B cell (primary cell): ENCODE data around the gene HIF3A. TPM values are rescaled to one million over a fixed set of nuclear protein-coding genes. Genes with fewer than 3 reads are reported as not detected.
A peak's percentile ranks its signal among the peaks of the same experiment; 100 is the strongest.
"Not testable (repeated sequence)": the region's sequence is repeated elsewhere in the genome, so short reads cannot be mapped to it uniquely, and the experiment has no call there.

ENCODE experiments used
- ATAC-seq: fragments of 200-7000 bp; cut with Tn5 transposase; one replicate; pipeline ENCODE4 v1.10.0; 2021; ENCODE audit warnings: low read depth, mild to moderate bottlenecking, moderate number of reproducible peaks, moderate library complexity
- CTCF ChIA-PET: fragments of 350-600 bp; sonication (Branson Sonifier 250); formaldehyde crosslinking; loops from one replicate; lab custom pipeline; 2021; ENCODE audit warnings: antibody characterized with exemption, inconsistent platforms; lab: Charles Lee
- POLR2A ChIA-PET: fragments of 350-600 bp; sonication (Branson Sonifier 250); formaldehyde crosslinking; loops from one replicate; lab custom pipeline; 2021; ENCODE audit warnings: antibody characterized with exemption; lab: Charles Lee
- DNase-seq: peaks from one replicate; pipeline ENCODE4 v3.0.0; 2013
- H2AFZ ChIP-seq: 2 replicates; pipeline ENCODE4 v1.6.1; 2012; ENCODE audit warnings: mild to moderate bottlenecking, low read depth, low read length; ENCODE audit not compliant: insufficient read depth, poor library complexity, severe bottlenecking
- H3K27ac ChIP-seq, 2 donors: 1 replicate in 1 of 2; 2 replicates in 1 of 2; pipeline ENCODE4 v1.5.1; 2012 to 2013; ENCODE audit warnings: low read length in 2 of 2, mild to moderate bottlenecking in 2 of 2, moderate library complexity in 1 of 2
- H3K27me3 ChIP-seq, 4 experiments: fragments of 200-600 bp in 1 of 4; sonication (generic) in 1 of 4; replicated peaks in 1 of 4; 1 replicate in 2 of 4; 2 replicates in 2 of 4; pipeline versions ENCODE4 v1.6.1 to v1.7.0; 2013 to 2016; ENCODE audit warnings: low read length in 3 of 4, mild to moderate bottlenecking in 2 of 4, mixed read lengths in 1 of 4, moderate library complexity in 1 of 4; ENCODE audit not compliant: insufficient read depth in 4 of 4, control insufficient read depth in 3 of 4; ENCODE audit errors: control extremely low read depth in 1 of 4
- H3K36me3 ChIP-seq, 2 experiments: replicated peaks in 1 of 2; 1 replicate in 1 of 2; 2 replicates in 1 of 2; pipeline versions ENCODE4 v1.6.1 to v1.7.1; 2013; ENCODE audit warnings: low read length in 1 of 2; ENCODE audit not compliant: insufficient read depth in 2 of 2, control insufficient read depth in 1 of 2; ENCODE audit errors: control extremely low read depth in 1 of 2, extremely low read depth in 1 of 2
- H3K4me1 ChIP-seq, 2 donors: fragments of 200-600 bp in 1 of 2; sonication (generic) in 1 of 2; 1 replicate in 1 of 2; 2 replicates in 1 of 2; pipeline versions ENCODE4 v1.5.1 to v1.6.1; 2013 to 2017; ENCODE audit warnings: low read length in 2 of 2; ENCODE audit not compliant: control insufficient read depth in 2 of 2, insufficient read depth in 2 of 2
- H3K4me2 ChIP-seq: replicated peaks from 2 replicates; pipeline ENCODE3; 2012; ENCODE audit warnings: mild to moderate bottlenecking, low read depth, low read length; ENCODE audit not compliant: poor library complexity, severe bottlenecking
- H3K4me3 ChIP-seq, 5 experiments: fragments of 200-600 bp in 1 of 5; sonication (generic) in 1 of 5; 1 replicate in 3 of 5; 2 replicates in 2 of 5; pipeline versions ENCODE4 v1.5.1 to v1.7.0; 2011 to 2016; ENCODE audit warnings: low read length in 4 of 5, mild to moderate bottlenecking in 4 of 5, low read depth in 2 of 5, control low read depth in 1 of 5, moderate library complexity in 1 of 5; ENCODE audit not compliant: insufficient read depth in 1 of 5; ENCODE audit errors: control extremely low read depth in 1 of 5, extremely low read depth in 1 of 5
- H3K79me2 ChIP-seq: fragments of 200-600 bp; sonication (generic); one replicate; pipeline ENCODE4 v1.6.0; 2016; ENCODE audit warnings: low read length; ENCODE audit not compliant: control insufficient read depth, insufficient read depth
- H3K9ac ChIP-seq: fragments of 200-600 bp; sonication (generic); 2 replicates; pipeline ENCODE4 v1.6.1; 2017; ENCODE audit warnings: mild to moderate bottlenecking, low read length, moderate library complexity
- H3K9me3 ChIP-seq, 3 donors: one replicate each; pipeline versions ENCODE4 v1.6.1 to v1.7.1; 2013; ENCODE audit warnings: low read length in 2 of 3; ENCODE audit not compliant: control insufficient read depth in 2 of 3, insufficient read depth in 1 of 3; ENCODE audit errors: control extremely low read depth in 1 of 3
- H4K20me1 ChIP-seq: 2 replicates; pipeline ENCODE4 v1.6.0; 2012; ENCODE audit warnings: mild to moderate bottlenecking, low read length; ENCODE audit not compliant: insufficient read depth, control insufficient read depth, poor library complexity, severe bottlenecking
- H3K27ac Mint-ChIP-seq: one replicate; pipeline ENCODE4 v1.8.0; 2021; ENCODE audit warnings: mixed read lengths
- H3K27me3 Mint-ChIP-seq: one replicate; pipeline ENCODE4 v1.8.0; 2021; ENCODE audit warnings: mixed read lengths
- H3K4me1 Mint-ChIP-seq: one replicate; pipeline ENCODE4 v1.8.0; 2021; ENCODE audit warnings: mixed read lengths
- H3K4me3 Mint-ChIP-seq: one replicate; pipeline ENCODE4 v1.8.0; 2021; ENCODE audit warnings: mixed read lengths
- H3K9me3 Mint-ChIP-seq: one replicate; pipeline ENCODE4 v1.8.0; 2022; ENCODE audit warnings: mixed read lengths; ENCODE audit not compliant: insufficient read depth
- EZH2 ChIP-seq: IDR thresholded peaks from 2 replicates; pipeline ENCODE4 v1.6.1; 2012; ENCODE audit warnings: borderline replicate concordance, low read depth, mild to moderate bottlenecking, moderate library complexity, low read length; ENCODE audit not compliant: insufficient read depth, poor library complexity, severe bottlenecking
- WGBS: methylation state at CpG from one replicate; pipeline ENCODE4 v1.1.5; 2013; ENCODE audit warnings: missing lambda C conversion rate; ENCODE audit not compliant: insufficient coverage; 5-methylcytosine and 5-hydroxymethylcytosine counted together
- intact Hi-C: fragments of 100-400 bp; cut with micrococcal nuclease; formaldehyde crosslinking; loops from one replicate; pipeline ENCODE4 v1.10.0; 2022
- polyA plus RNA-seq: library from polyadenylated mRNA; depleted of rRNA; stranded (reverse); fragments of >200 nt; gene quantifications from 2 replicates; pipeline ENCODE4 v1.2.3, GENCODE V29; 2012
- total RNA-seq, 2 donors: library from RNA; stranded (reverse); fragments of 120-200 nt in 1 of 2; gene quantifications; 1 replicate in 1 of 2; 2 replicates in 1 of 2; pipeline versions ENCODE4 v1.2.3 to v1.2.4, GENCODE V29; 2013 to 2022
- TF ChIP-seq, protein P1 (sequence below): fragments of 200-600 bp; IDR thresholded peaks from one replicate; pipeline ENCODE4 v1.8.0; 2022; ENCODE audit warnings: antibody characterized with exemption, mild to moderate bottlenecking

The HIF3A gene
- total and polyA plus RNA-seq, 2 donors (not counting 1 experiment from before 2014, with no cell fraction given) = not detected

DNA sequence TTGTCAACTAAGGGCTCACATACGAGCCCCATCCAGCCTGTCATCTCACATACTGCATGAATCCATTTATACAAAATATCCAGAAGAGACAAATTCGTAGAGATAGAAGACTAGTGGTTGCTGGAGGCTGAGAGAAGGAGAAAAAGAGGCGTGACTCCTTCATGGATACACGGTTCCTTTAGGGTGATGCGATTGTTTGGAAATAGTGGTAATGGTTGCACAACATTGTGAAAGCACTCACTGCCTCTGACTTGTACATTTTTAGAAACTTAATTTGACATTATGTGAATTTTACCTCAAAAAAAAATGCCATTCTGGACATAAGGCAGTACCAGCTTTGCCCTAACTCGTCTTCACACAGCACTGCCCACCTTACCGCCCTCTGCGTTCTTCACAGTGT lies 40.0 kb upstream of the HIF3A start:
- no peak for TF ChIP-seq EZH2
- TF ChIP-seq, protein P1, sequence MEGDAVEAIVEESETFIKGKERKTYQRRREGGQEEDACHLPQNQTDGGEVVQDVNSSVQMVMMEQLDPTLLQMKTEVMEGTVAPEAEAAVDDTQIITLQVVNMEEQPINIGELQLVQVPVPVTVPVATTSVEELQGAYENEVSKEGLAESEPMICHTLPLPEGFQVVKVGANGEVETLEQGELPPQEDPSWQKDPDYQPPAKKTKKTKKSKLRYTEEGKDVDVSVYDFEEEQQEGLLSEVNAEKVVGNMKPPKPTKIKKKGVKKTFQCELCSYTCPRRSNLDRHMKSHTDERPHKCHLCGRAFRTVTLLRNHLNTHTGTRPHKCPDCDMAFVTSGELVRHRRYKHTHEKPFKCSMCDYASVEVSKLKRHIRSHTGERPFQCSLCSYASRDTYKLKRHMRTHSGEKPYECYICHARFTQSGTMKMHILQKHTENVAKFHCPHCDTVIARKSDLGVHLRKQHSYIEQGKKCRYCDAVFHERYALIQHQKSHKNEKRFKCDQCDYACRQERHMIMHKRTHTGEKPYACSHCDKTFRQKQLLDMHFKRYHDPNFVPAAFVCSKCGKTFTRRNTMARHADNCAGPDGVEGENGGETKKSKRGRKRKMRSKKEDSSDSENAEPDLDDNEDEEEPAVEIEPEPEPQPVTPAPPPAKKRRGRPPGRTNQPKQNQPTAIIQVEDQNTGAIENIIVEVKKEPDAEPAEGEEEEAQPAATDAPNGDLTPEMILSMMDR = no peak
- H3K79me2 ChIP-seq = no peaks in the 10 kb centered on the region
- CTCF ChIA-PET = no interaction called here
- H3K4me2 ChIP-seq = no peak overlapping the region
- no peak overlapping the region for H3K9ac ChIP-seq
- whole genome bisulfite sequencing = 98% methylated on average over 4 of the region's 8 CpGs
- no peak overlapping the region for H3K27ac ChIP-seq
- H3K4me3 ChIP-seq = no peak overlapping the region
- no peaks in the 10 kb centered on the region for H3K36me3 ChIP-seq
- H3K4me1 ChIP-seq = no peaks in the 10 kb centered on the region
- Mint-ChIP-seq H3K9me3 (no peaks in the 10 kb centered on the region), H3K27ac (no peak overlapping the region), H3K4me1 (no peaks in the 10 kb centered on the region), H3K27me3 (peaks cover 30% of the 10 kb centered on the region), H3K4me3 (no peak overlapping the region)
- no peak for DNase-seq
- H3K9me3 ChIP-seq = no peaks in the 10 kb centered on the region
- ATAC-seq = no peak
- POLR2A ChIA-PET = no interaction called here
- peaks cover 0 to 14% (median 0%) of the 10 kb centered on the region in 4 experiments for H3K27me3 ChIP-seq
- no peak overlapping the region for H2AFZ ChIP-seq
- intact Hi-C loops = no loop called here
- no peaks in the 10 kb centered on the region for H4K20me1 ChIP-seq

DNA sequence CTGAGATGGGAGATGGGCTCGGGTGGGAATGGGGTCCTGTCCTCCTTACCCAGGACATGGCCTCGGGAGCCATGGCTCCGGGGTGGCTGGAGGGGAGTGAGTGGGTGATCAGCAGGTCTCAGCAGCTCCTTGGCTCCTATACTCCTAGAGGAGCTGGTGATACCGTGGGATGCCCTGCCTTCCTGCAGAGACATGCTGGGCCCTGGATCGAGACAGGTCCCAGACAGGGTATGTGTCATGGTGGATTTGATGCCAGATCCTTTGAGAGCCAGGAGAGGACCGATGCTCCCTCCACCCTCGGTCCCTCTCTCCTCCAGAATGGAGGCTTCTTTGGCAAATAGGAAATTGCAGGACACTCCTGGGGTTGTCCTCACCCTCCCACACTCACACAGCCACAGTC lies 35.3 kb upstream of the HIF3A start:
- H3K4me3 ChIP-seq, H3K4me3 Mint-ChIP-seq, H3K79me2 ChIP-seq, H3K4me2 ChIP-seq, H3K9me3 Mint-ChIP-seq, H3K27ac ChIP-seq, DNase-seq, POLR2A ChIA-PET, H4K20me1 ChIP-seq, ATAC-seq, CTCF ChIA-PET, H3K4me1 ChIP-seq, H3K4me1 Mint-ChIP-seq, H3K9ac ChIP-seq, H3K9me3 ChIP-seq, intact Hi-C loops, H3K36me3 ChIP-seq, H2AFZ ChIP-seq, H3K27ac Mint-ChIP-seq: not testable (repeated sequence)
- WGBS = 93% methylated on average over 2 of the region's 7 CpGs
- peaks cover 0 to 12% (median 0%) of the 10 kb centered on the region in 4 experiments for H3K27me3 ChIP-seq
- peaks cover 28% of the 10 kb centered on the region for H3K27me3 Mint-ChIP-seq

DNA sequence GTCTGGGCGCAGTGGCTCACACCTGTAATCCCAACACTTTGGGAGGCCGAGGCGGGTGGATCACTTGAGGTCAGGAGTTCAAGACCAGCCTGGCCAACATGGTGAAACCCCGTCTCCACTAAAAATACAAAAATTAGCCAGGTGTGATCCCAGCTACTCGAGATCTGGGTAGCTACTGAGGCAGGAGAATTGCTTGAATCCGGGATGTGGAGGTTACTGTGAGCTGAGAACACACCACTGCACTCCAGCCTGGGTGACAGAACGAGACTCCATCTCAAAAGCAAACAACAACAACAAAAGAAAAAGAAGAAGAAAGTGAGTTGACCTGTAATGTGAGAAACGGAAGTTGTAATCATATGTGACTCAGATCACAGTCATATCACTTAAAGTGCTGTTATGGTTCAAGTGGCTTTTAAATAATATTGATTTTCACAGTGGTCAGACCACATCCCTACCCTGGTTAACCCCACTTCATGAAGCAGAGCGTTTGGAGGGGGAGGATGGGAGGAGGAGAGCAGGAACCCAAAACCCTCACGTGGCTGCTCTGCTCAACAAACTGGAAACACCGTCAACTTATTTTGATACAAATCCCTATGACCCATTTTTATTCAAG lies 34.1 kb upstream of the HIF3A start:
- H3K27ac Mint-ChIP-seq, H3K79me2 ChIP-seq, H3K4me1 Mint-ChIP-seq, H3K4me1 ChIP-seq, H3K4me2 ChIP-seq, H3K9me3 Mint-ChIP-seq, H3K36me3 ChIP-seq, H4K20me1 ChIP-seq, CTCF ChIA-PET, intact Hi-C loops, H2AFZ ChIP-seq, H3K9ac ChIP-seq, H3K27ac ChIP-seq, ATAC-seq, POLR2A ChIA-PET, H3K27me3 ChIP-seq, H3K4me3 Mint-ChIP-seq, H3K9me3 ChIP-seq, H3K4me3 ChIP-seq: not testable (repeated sequence)
- H3K27me3 Mint-ChIP-seq = peaks cover 31% of the 10 kb centered on the region
- peak; percentile 15 for DNase-seq
- 67% methylated on average over 3 of the region's 11 CpGs for WGBS
